K562 (cell line): Measurements from ENCODE around the gene PBX1. TPM values are rescaled to one million over a fixed set of nuclear protein-coding genes. Genes with fewer than 3 reads are reported as not detected.

Experiments
- ATAC-seq: fragments of 200-7000 bp; cut with Tn5 transposase; 3 replicates; pipeline ENCODE4 v1.9.1; 2020; ENCODE audit warnings: moderate library complexity
- BruUV-seq: library from RNA; stranded (reverse); fragments of 400-500 nt; replicated peaks from 2 replicates; lab custom pipeline; 2021; lab: Mats Ljungman, UMichigan
- CTCF ChIA-PET: fragments of 300-600 bp; formaldehyde crosslinking; extraction: SDS; loops from one replicate; lab custom pipeline; 2021; ENCODE audit warnings: low intra/inter-chr PET ratio; lab: Yijun Ruan, JAX
- POLR2A ChIA-PET: fragments of 300-600, 350-650 bp; sonication (Branson Sonifier 250); formaldehyde crosslinking; extraction: SDS; loops from one replicate; lab custom pipeline; 2021; ENCODE audit warnings: antibody characterized with exemption, inconsistent platforms; lab: Yijun Ruan, JAX
- DNase-seq, 4 experiments: peaks; one replicate each; pipeline versions ENCODE4 v3.0.0 to v3.0.0-alpha.2; 2011 to 2018; ENCODE audit warnings: low spot score in 3 of 4, mixed read lengths in 3 of 4; ENCODE audit errors: extremely low read depth in 1 of 4
- FAIRE-seq: peaks from 2 replicates; lab custom pipeline; 2011; peaks lifted over from hg19 to GRCh38; lab: Jason Lieb, UNC
- H2AFZ ChIP-seq: 2 replicates; pipeline ENCODE4 v1.6.0; 2011; ENCODE audit warnings: low read depth, low read length, control low read depth, inconsistent platforms
- H3K27ac ChIP-seq: fragments of 200-600 bp; 3 replicates; pipeline ENCODE4 v1.8.0; 2011; ENCODE audit warnings: low read depth, mild to moderate bottlenecking, control low read depth, inconsistent platforms, low read length, moderate library complexity, mixed read lengths; ENCODE audit errors: extremely low read depth
- H3K27me3 ChIP-seq, 2 experiments: fragments of 300-600 bp in 1 of 2; 2 replicates in 1 of 2; 3 replicates in 1 of 2; pipeline versions ENCODE4 v1.6.0 to v1.8.0; 2011; ENCODE audit warnings: inconsistent platforms in 2 of 2, low read length in 2 of 2, mild to moderate bottlenecking in 1 of 2, mixed read lengths in 1 of 2, moderate library complexity in 1 of 2; ENCODE audit not compliant: control insufficient read depth in 2 of 2, insufficient read depth in 2 of 2
- H3K36me3 ChIP-seq: fragments of 300-600 bp; 3 replicates; pipeline ENCODE4 v1.8.0; 2011; ENCODE audit warnings: mild to moderate bottlenecking, low read length, inconsistent platforms; ENCODE audit not compliant: control insufficient read depth, insufficient read depth
- H3K4me1 ChIP-seq, 2 experiments: fragments of 200-600 bp in 1 of 2; replicated peaks in 1 of 2; 2 replicates in 1 of 2; 3 replicates in 1 of 2; pipeline versions ENCODE4 v1.5.1 to v1.8.0; 2011; ENCODE audit warnings: inconsistent platforms in 2 of 2, low read length in 2 of 2, mild to moderate bottlenecking in 1 of 2, mixed read lengths in 1 of 2, moderate library complexity in 1 of 2; ENCODE audit not compliant: control insufficient read depth in 2 of 2, insufficient read depth in 2 of 2
- H3K4me2 ChIP-seq: 2 replicates; pipeline ENCODE4 v1.6.1; 2011; ENCODE audit warnings: low read length, control low read depth, inconsistent platforms, mixed read lengths; ENCODE audit not compliant: insufficient read depth
- H3K4me3 ChIP-seq: fragments of 200-600 bp; sonication (generic), shearing (Covaris generic); 2 replicates; pipeline ENCODE4 v1.5.1; 2016; ENCODE audit warnings: control low read depth, inconsistent platforms
- H3K79me2 ChIP-seq: fragments of 200-600 bp; 3 replicates; pipeline ENCODE4 v1.8.0; 2011; ENCODE audit warnings: low read length, inconsistent platforms; ENCODE audit not compliant: control insufficient read depth, insufficient read depth
- H3K9ac ChIP-seq, 2 experiments: 2 replicates each; pipeline versions ENCODE4 v1.6.0 to v1.6.1; 2011; ENCODE audit warnings: low read depth in 2 of 2, low read length in 2 of 2, control low read depth in 1 of 2, inconsistent platforms in 1 of 2, mild to moderate bottlenecking in 1 of 2, mixed read lengths in 1 of 2; ENCODE audit not compliant: insufficient read depth in 1 of 2
- H3K9me1 ChIP-seq: one replicate; pipeline ENCODE4 v1.6.0; 2011; ENCODE audit warnings: inconsistent platforms, mild to moderate bottlenecking, low read length, moderate library complexity; ENCODE audit not compliant: control insufficient read depth, insufficient read depth
- H3K9me3 ChIP-seq: replicated peaks from 2 replicates; pipeline ENCODE4 v1.5.1; 2011; ENCODE audit warnings: low read depth, low read length, inconsistent platforms; ENCODE audit not compliant: control insufficient read depth, insufficient read depth
- H4K20me1 ChIP-seq: replicated peaks from 2 replicates; pipeline ENCODE4 v1.6.1; 2011; ENCODE audit warnings: low read length, inconsistent platforms, mixed read lengths; ENCODE audit not compliant: control insufficient read depth, insufficient read depth
- BCOR ChIP-seq: fragments of 450-650 bp; IDR thresholded peaks from 2 replicates; pipeline ENCODE4 v1.6.1; 2016
- KDM1A ChIP-seq, 2 experiments: fragments of 450-650 bp; IDR thresholded peaks; 2 replicates each; pipeline ENCODE4 v1.6.1; 2016; ENCODE audit warnings: mild to moderate bottlenecking in 2 of 2
- KDM2B ChIP-seq: fragments of 250-450 bp; sonication (Bioruptor Pico); IDR thresholded peaks from 2 replicates; pipeline ENCODE4 v1.8.0; 2021; ENCODE audit warnings: mild to moderate bottlenecking, moderate library complexity
- TCF7L2 ChIP-seq: fragments of 150-350 bp; IDR thresholded peaks from 2 replicates; pipeline ENCODE4 v1.6.1; 2016; ENCODE audit warnings: low read depth, mild to moderate bottlenecking, low read length, moderate library complexity
- ZBTB17 ChIP-seq: fragments of 450-650 bp; formaldehyde crosslinking; IDR thresholded peaks from 2 replicates; pipeline ENCODE4 v1.4.0; 2020; ENCODE audit warnings: mild to moderate bottlenecking
- ZNF384 ChIP-seq: IDR thresholded peaks from 2 replicates; pipeline ENCODE4 v1.6.1; 2012; ENCODE audit warnings: low read depth, low read length, improper control_type of control experiment
- ZNF449 ChIP-seq: fragments of 250-450 bp; sonication (Bioruptor Pico); IDR thresholded peaks from 2 replicates; pipeline ENCODE4 v1.8.0; 2022; ENCODE audit warnings: moderate library complexity, mild to moderate bottlenecking, inconsistent platforms
- WGBS: fragments of 100-300 bp; shearing (Covaris generic); methylation state at CpG from one replicate; pipeline ENCODE4 v1.1.6; 2016; ENCODE audit warnings: low coverage, mixed read lengths; ENCODE audit not compliant: insufficient coverage; ENCODE audit errors: missing lambda C conversion rate; 5-methylcytosine and 5-hydroxymethylcytosine counted together
- in situ Hi-C: fragments of 300-500 bp; cut with MboI; formaldehyde crosslinking; loops from 4 replicates; pipeline ENCODE4 v1.15.0; 2018; ENCODE audit warnings: inconsistent platforms, mixed read lengths
- intact Hi-C: fragments of 100-400 bp; cut with micrococcal nuclease; formaldehyde crosslinking; loops from 2 replicates; pipeline ENCODE4 v1.14.2; 2022
- polyA plus RNA-seq, 8 experiments: library from polyadenylated mRNA; depleted of rRNA in 4 of 8; stranded (reverse) in 5 of 8; unstranded in 3 of 8; fragments of >200 nt; fragmentation: Nextera tagmentation in 2 of 8; fragmentation: Illumina TruSeq in 1 of 8; extraction: Ambion mirVana in 2 of 8; extraction: Trizol in 1 of 8; gene quantifications; 2 replicates each; pipeline versions ENCODE4 v1.2.1 to v1.2.3, GENCODE V29; 2011 to 2014; ENCODE audit warnings: inconsistent platforms in 1 of 8, missing spikeins in 1 of 8
- total RNA-seq, 7 experiments: library from RNA; depleted of rRNA in 6 of 7; stranded (reverse); fragments of >200 nt in 6 of 7; fragmentation: Illumina TruSeq in 2 of 7; extraction: Trizol in 2 of 7; gene quantifications; 2 replicates each; pipeline versions ENCODE4 v1.2.1 to v1.2.3, GENCODE V29; 2011 to 2021; ENCODE audit warnings: low replicate concordance in 1 of 7

PBX1 gene
- total and polyA plus RNA-seq, 9 of the 15 experiments (the other 6 are each of a cell fraction or from before 2014, with no cell fraction given) = 0.03 to 0.62 (median 0.17) TPM

DNA sequence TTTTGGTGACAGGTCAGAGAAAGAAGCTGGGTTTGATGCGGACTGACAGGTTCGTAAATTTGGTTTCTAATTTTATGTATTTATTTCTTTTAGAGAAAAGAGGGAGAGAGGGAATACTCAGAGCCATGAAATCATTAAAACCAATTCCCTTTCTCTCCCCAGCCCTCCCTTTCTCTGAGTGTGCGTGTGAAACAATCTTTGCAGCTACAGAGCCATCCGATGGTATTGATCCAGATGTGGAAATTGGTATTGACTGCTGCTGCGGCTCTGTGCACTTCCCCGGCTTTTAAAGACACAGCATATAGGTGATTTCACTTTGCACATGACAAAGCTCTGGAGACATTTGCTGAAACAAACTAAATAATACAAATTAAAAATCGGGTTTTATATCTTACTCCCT lies 42.4 kb upstream of the PBX1 start (continued):
- TF ChIP-seq ZNF449 (CRISPR knock-in tag) (no peak), ZNF384 (no peak), KDM2B (CRISPR knock-in tag) (no peak)
- TF ChIP-seq, all 486 proteins: peak for 0

- no peak for DNase-seq
- Histone ChIP-seq H3K9ac (no peak overlapping the region), H2AFZ (no peak overlapping the region), H3K4me3 (no peak overlapping the region), H3K36me3 (no peaks in the 10 kb centered on the region), H4K20me1 (no peaks in the 10 kb centered on the region), H3K9me1 (no peaks in the 10 kb centered on the region), H3K4me1 (no peaks in the 10 kb centered on the region), H3K27me3 (no peaks in the 10 kb centered on the region), H3K27ac (no peak overlapping the region), H3K79me2 (no peaks in the 10 kb centered on the region), H3K9me3 (no peaks in the 10 kb centered on the region), H3K4me2 (no peak overlapping the region)
- BruUV-seq = no TSS peak
- no peak for TF ChIP-seq BCOR
- TF ChIP-seq KDM1A (IDR thresholded peaks at IDR 0.05) = no peak
- no peak for TF ChIP-seq ZBTB17 (CRISPR knock-in tag)
- TF ChIP-seq TCF7L2 = no peak
- ChIA-PET POLR2A (interaction anchor here (0.6 to 0.9 kb wide), 3 partner anchors 29 to 522 kb away, joined by 3 read pairs; no protein-coding TSS in a partner anchor), CTCF (no interaction called here)
- in situ Hi-C loops = no loop called here
- WGBS = 2% methylated on average over 3 of the region's 3 CpGs
- no peak for ATAC-seq
- FAIRE-seq = no peak
- intact Hi-C loops = no loop called here
Measured at GRCh38 chr1:164518692-164519332, 40.2 kb upstream of the PBX1 start.
